GM18498 (cell line): ENCODE data around the gene AURKAIP1.

Source experiments
- ATAC-seq: cut with Tn5 transposase; IDR thresholded peaks from one replicate; pipeline ENCODE4 v1.9.1; 2021; ENCODE audit warnings: mild to moderate bottlenecking, moderate library complexity; ENCODE audit not compliant: unreplicated experiment

The AURKAIP1 gene

DNA sequence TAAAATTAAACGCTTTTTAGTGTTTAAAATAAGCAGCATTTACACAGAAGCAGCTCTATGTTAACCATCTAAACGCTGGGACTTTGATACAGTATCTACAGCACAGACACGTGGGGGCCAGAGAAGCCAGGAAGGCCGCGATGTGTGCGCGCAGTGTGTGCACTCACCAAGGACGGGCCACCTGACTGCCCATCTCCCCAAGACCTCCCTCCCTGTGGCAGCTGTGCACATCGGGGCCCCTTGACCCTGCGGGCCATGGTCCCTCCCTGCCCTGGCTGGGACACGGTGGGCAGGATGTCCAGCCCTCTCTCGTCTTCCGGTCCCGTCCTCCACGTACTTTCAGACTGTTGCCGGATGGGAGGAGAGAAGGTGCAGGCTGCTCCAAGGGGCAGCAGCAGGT is 39.7 kb downstream of the AURKAIP1 start:
- ATAC-seq: no peak

GRCh38 chr1:1334835-1335234 is 40.2 kb downstream of the AURKAIP1 start:
- no peak for ATAC-seq

- no peak for ATAC-seq
These were observed 41.3 kb downstream of the AURKAIP1 start for GRCh38 chr1:1333551-1334241.

- ATAC-seq: no peak
These were observed 42.1 kb downstream of the AURKAIP1 start for GRCh38 chr1:1332774-1333480.

GRCh38 chr1:1332031-1332755 is 42.8 kb downstream of the AURKAIP1 start:
- no peak for ATAC-seq

- ATAC-seq: no peak
These were observed 43.7 kb downstream of the AURKAIP1 start, which contains the start of gene TAS1R3 for GRCh38 chr1:1331068-1331965. TAS1R3 (plus strand) TSS chr1:1331280; CDS start chr1:1331346, 66 bp downstream.

GRCh38 chr1:1330366-1331067 is 44.5 kb downstream of the AURKAIP1 start:
- ATAC-seq: no peak

- no peak for ATAC-seq
These were observed 45.5 kb downstream of the AURKAIP1 start for GRCh38 chr1:1329304-1330210.

DNA sequence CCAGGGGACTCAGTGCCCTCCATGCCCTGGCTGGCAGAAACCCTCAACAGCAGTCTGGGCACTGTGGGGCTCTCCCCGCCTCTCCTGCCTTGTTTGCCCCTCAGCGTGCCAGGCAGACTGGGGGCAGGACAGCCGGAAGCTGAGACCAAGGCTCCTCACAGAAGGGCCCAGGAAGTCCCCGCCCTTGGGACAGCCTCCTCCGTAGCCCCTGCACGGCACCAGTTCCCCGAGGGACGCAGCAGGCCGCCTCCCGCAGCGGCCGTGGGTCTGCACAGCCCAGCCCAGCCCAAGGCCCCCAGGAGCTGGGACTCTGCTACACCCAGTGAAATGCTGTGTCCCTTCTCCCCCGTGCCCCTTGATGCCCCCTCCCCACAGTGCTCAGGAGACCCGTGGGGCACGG is 46.8 kb downstream of the AURKAIP1 start:
- no peak for ATAC-seq

DNA sequence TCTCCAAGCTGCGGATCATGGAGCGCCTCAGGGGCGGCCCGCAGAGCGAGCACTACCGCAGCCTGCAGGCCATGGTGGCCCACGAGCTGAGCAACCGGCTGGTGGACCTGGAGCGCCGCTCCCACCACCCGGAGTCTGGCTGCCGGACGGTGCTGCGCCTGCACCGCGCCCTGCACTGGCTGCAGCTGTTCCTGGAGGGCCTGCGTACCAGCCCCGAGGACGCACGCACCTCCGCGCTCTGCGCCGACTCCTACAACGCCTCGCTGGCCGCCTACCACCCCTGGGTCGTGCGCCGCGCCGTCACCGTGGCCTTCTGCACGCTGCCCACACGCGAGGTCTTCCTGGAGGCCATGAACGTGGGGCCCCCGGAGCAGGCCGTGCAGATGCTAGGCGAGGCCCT is 47.7 kb downstream of the AURKAIP1 start:
- ATAC-seq: no peak

DNA sequence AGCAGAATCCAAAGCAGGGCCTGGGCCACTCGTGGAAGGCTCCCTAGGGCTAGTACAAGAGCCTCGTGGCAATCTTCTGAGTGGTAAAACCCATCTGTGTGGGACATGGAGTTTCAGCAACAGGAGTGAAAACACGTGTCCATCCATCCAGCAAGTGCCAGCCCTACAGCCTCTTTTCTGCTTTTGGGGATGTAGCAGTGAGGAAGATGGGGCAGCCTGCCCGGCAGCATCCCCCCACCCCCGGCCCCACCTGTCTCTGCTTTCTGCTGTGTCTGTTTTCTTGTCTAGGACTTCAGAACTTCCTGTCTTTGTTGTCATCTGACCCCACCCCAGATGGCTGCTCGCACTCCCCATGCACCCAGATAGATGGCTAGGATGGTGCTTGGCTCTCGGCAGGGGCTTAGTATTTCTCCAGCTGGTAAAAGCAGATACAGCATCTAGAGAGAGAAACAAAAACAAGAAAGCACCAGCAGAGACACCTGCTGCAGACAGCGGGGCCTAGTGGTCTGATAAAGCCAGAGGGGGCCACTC is 48.9 kb downstream of the AURKAIP1 start:
- no peak for ATAC-seq

DNA sequence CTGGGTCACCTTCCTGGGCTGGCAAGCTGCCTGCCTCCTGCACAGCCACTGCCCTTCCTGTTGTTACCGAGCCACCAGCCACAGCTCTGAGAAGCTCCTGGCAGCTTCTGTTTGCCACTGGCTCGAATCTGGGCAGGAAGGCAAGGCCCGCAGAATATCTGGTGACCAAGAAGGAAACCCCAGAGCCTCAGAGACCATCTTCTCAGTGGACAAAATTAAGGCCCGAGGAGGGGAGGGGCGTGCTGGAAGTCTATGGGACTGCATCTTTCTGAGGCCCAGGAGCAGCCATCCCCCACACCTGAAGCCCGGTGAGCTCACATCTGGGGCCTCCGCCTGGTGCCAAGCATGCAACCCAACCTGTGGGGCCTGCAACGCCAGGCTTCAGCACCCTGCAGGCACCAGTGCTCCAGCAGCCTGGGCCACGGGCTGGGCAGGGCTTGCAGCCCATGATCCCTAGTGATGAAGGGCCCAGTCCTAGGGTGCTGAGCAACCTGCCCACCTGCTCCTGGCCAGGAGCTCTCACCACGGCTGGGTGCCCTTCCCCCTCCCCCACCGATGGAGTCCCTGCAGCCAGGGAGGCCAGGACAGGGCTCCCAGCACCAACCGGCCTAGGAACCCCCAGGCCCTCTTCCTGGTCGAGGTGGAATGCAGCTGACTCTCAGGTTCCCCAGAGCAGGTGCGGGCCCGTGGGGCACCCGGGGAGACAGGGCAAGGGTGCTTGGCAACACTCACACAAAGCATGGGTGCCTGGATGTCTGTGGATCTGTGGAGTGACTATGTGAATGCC is 49.5 kb downstream of the AURKAIP1 start:
- no peak for ATAC-seq

- peak; percentile 80 for ATAC-seq
These were observed 50.3 kb downstream of the AURKAIP1 start, which contains the start of the genes CPTP and INTS11 for GRCh38 chr1:1324524-1325287. CPTP (plus strand) TSS chr1:1324802; CDS start chr1:1326911, 2,109 bp downstream. INTS11 (minus strand) TSS chr1:1324660; CDS start chr1:1324608, 52 bp downstream.

GRCh38 chr1:1324084-1324523 is 50.9 kb downstream of the AURKAIP1 start:
- peak; percentile 32 for ATAC-seq
